Common myeloid progenitor, CD34-positive (primary cell): ENCODE data around the gene LTK.

ENCODE experiments used
- CTCF ChIA-PET: fragments of 350-600 bp; sonication (Branson Sonifier 250); formaldehyde crosslinking; loops from one replicate; lab custom pipeline; 2021; ENCODE audit warnings: antibody characterized with exemption; lab: Charles Lee
- POLR2A ChIA-PET: fragments of 350-600 bp; sonication (Branson Sonifier 250); formaldehyde crosslinking; loops from one replicate; lab custom pipeline; 2021; ENCODE audit warnings: antibody characterized with exemption; lab: Charles Lee
- DNase-seq, 3 donors: peaks; one replicate each; pipeline versions ENCODE4 v3.0.0 to v3.0.0-alpha.2; 2013
- H3K27ac ChIP-seq, 2 experiments: 1 replicate in 1 of 2; 2 replicates in 1 of 2; pipeline ENCODE4 v1.7.0; 2013; ENCODE audit warnings: inconsistent platforms in 2 of 2, low read length in 2 of 2, mild to moderate bottlenecking in 2 of 2, low read depth in 1 of 2, moderate library complexity in 1 of 2; ENCODE audit not compliant: severe bottlenecking in 2 of 2, insufficient read depth in 1 of 2, poor library complexity in 1 of 2
- H3K27me3 ChIP-seq, 5 experiments: replicated peaks in 2 of 5; 1 replicate in 3 of 5; 2 replicates in 2 of 5; pipeline versions ENCODE4 v1.6.1 to v1.7.0; 2013; ENCODE audit warnings: low read length in 4 of 5, mild to moderate bottlenecking in 2 of 5, moderate library complexity in 2 of 5, inconsistent platforms in 1 of 5; ENCODE audit not compliant: insufficient read depth in 5 of 5, control insufficient read depth in 4 of 5
- H3K36me3 ChIP-seq, 4 experiments: 1 replicate in 2 of 4; 2 replicates in 2 of 4; pipeline versions ENCODE4 v1.6.1 to v1.7.0; 2013; ENCODE audit warnings: low read length in 3 of 4, control low read depth in 1 of 4, mild to moderate bottlenecking in 1 of 4; ENCODE audit not compliant: control insufficient read depth in 4 of 4, insufficient read depth in 4 of 4
- H3K4me1 ChIP-seq, 4 experiments: 1 replicate in 3 of 4; 2 replicates in 1 of 4; pipeline versions ENCODE4 v1.6.1 to v1.7.1; 2013; ENCODE audit warnings: low read length in 3 of 4, mild to moderate bottlenecking in 3 of 4, control low read depth in 1 of 4, inconsistent platforms in 1 of 4, moderate library complexity in 1 of 4; ENCODE audit not compliant: control insufficient read depth in 4 of 4, insufficient read depth in 4 of 4; ENCODE audit errors: control extremely low read depth in 1 of 4
- H3K4me3 ChIP-seq, 7 experiments: 1 replicate in 4 of 7; 2 replicates in 3 of 7; pipeline versions ENCODE4 v1.5.1 to v1.7.0; 2013; ENCODE audit warnings: mild to moderate bottlenecking in 7 of 7, low read length in 6 of 7, moderate library complexity in 6 of 7, inconsistent platforms in 2 of 7, low read depth in 2 of 7, control low read depth in 1 of 7; ENCODE audit not compliant: insufficient read depth in 4 of 7, control insufficient read depth in 1 of 7; ENCODE audit errors: extremely low read depth in 1 of 7
- H3K9me3 ChIP-seq, 5 experiments: 1 replicate in 4 of 5; 2 replicates in 1 of 5; pipeline versions ENCODE4 v1.6.1 to v1.7.1; 2013; ENCODE audit warnings: low read length in 4 of 5, mild to moderate bottlenecking in 2 of 5, inconsistent platforms in 1 of 5, low read depth in 1 of 5, moderate library complexity in 1 of 5; ENCODE audit not compliant: control insufficient read depth in 4 of 5, insufficient read depth in 2 of 5; ENCODE audit errors: control extremely low read depth in 1 of 5
- WGBS: methylation state at CpG from one replicate; pipeline ENCODE4 v1.1.5; 2013; ENCODE audit not compliant: insufficient coverage; 5-methylcytosine and 5-hydroxymethylcytosine counted together

LTK gene

DNA sequence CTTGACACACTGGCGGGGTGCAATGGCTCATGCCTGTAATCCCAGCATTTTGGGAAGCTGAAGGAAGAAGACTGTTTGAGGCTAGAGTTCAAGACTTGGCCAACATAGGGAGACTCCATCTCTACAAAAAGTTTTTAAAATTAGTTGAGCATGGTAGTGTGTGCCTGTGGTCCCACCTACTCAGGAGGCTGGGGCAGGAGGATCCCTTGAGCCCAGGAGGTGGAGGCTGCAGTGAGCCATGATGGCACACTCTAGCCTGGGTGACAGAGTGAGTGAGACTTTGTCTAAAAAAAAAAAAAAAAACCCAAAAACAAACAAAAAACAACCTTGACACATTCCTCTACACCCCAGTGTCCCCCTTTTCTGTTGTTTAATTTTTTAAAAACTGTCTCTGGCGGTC lies 24.0 kb downstream of the LTK start:
- H3K36me3 ChIP-seq: no peaks in the 10 kb centered on the region
- no peak overlapping the region for H3K27ac ChIP-seq
- H3K4me1 ChIP-seq: peaks cover 4 to 22% (median 22%) of the 10 kb centered on the region in 4 experiments
- H3K9me3 ChIP-seq: no peaks in the 10 kb centered on the region
- CTCF ChIA-PET: interaction anchor here (0.6 to 1.6 kb wide), 2 partner anchors 12 to 64 kb away, joined by 3 to 4 read pairs; no protein-coding TSS in a partner anchor
- no peak for DNase-seq
- H3K4me3 ChIP-seq: no peak overlapping the region
- POLR2A ChIA-PET: no interaction called here
- peaks cover 2 to 48% (median 12%) of the 10 kb centered on the region in 5 experiments for H3K27me3 ChIP-seq
- WGBS: 100% methylated on average over 1 of the region's 2 CpGs

DNA sequence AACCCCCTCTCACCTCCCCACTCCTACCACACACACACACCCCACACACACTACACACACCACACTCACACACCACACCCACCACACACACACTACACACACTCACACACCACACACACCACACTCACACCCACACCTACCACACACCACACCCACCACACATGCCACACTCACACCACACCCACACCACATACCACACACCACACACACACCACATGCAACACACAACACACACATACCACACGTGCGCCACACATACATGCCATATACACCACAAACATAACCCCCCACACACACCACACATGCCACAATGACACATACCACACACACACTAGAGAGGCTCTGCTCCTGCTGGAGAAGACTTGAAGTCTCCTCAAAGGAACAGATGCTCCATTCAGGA lies 25.8 kb downstream of the LTK start:
- H3K27me3 ChIP-seq: peaks cover 2 to 32% (median 8%) of the 10 kb centered on the region in 5 experiments
- ChIA-PET POLR2A (no interaction called here), CTCF (no interaction called here)
- no peaks in the 10 kb centered on the region for H3K9me3 ChIP-seq
- 90% methylated on average over 2 of the region's 2 CpGs for WGBS
- H3K27ac ChIP-seq: no peak overlapping the region
- H3K36me3 ChIP-seq: peaks cover 0 to 5% (median 2%) of the 10 kb centered on the region in 4 experiments
- peak in 1 of 3 donors; percentile 26 for DNase-seq
- H3K4me3 ChIP-seq: no peak overlapping the region
- H3K4me1 ChIP-seq: peaks cover 4 to 7% (median 5%) of the 10 kb centered on the region in 4 experiments

DNA sequence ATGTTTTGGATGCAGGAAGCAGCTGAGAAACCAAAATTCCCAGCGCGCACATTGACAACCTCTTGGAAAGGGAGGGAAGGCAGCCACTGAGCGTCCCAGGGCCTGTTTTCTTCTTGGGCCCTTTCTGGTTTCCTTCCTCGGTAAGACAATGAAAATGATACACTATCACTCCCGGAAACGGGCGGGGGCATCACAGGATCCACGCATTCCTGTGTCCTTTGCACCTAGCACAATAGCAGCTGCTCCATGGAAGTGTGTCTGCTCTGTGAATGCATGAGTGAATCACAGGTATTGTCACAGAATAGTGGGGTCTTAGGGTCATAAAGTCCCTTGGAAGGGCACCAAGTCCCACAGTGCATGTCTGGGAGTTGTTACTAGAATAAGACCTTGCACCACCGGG lies 26.2 kb downstream of the LTK start:
- DNase-seq: no peak
- CTCF ChIA-PET: interaction anchor here (1.4 kb wide), 1 partner anchor 26 kb away, joined by 3 read pairs; the partner anchor contains the start of gene LTK
- H3K27ac ChIP-seq: no peak overlapping the region
- peaks cover 0 to 9% (median 5%) of the 10 kb centered on the region in 4 experiments for H3K36me3 ChIP-seq
- peaks cover 0 to 27% (median 8%) of the 10 kb centered on the region in 5 experiments for H3K27me3 ChIP-seq
- H3K4me1 ChIP-seq: peaks cover 0 to 3% (median 1%) of the 10 kb centered on the region in 4 experiments
- POLR2A ChIA-PET: no interaction called here
- H3K4me3 ChIP-seq: no peak overlapping the region
- WGBS: 94% methylated on average over 8 of the region's 9 CpGs
- H3K9me3 ChIP-seq: no peaks in the 10 kb centered on the region

GRCh38 chr15:41486286-41486685 lies 27.3 kb downstream of the LTK start:
- WGBS: 90% methylated on average over 41 of the region's 43 CpGs
- Histone ChIP-seq H3K27me3 (peaks cover 0 to 17% (median 3%) of the 10 kb centered on the region in 5 experiments), H3K36me3 (peaks cover 5 to 20% (median 13%) of the 10 kb centered on the region in 4 experiments), H3K9me3 (peaks cover 0 to 8% (median 0%) of the 10 kb centered on the region in 5 experiments), H3K4me1 (peaks cover 0 to 2% (median 0%) of the 10 kb centered on the region in 4 experiments), H3K4me3 (no peak overlapping the region), H3K27ac (no peak overlapping the region)
- DNase-seq: no peak
- POLR2A ChIA-PET: no interaction called here
- CTCF ChIA-PET: interaction anchor here (0.7 to 1.4 kb wide), 3 partner anchors 11 to 72 kb away, joined by 3 read pairs; partner anchors contain the start of gene LTK

- POLR2A ChIA-PET: interaction anchor here (0.6 kb wide), 2 partner anchors 67 to 217 kb away, joined by 3 read pairs; no protein-coding TSS in a partner anchor
These were observed 28.5 kb downstream of the LTK start for GRCh38 chr15:41484937-41485625.

DNA sequence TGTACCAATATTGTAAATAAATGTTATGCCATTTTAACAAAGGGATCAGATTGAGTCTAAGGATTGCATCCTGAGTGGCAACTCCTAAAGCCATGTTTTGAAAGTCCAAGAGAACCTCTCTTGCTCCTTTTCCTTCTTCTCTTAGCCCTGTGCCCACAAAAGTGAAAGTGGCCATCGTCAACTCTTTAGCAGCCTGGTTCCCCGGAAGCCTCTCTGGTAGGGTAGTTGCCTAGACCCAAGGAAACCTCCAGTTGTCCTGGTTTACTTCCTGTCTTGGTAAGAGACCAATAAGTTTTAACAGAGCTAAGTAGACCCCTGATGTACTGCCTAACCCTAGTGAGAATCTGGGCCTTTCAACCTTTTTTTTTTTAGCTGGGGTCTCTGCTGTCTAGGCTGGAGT lies 30.1 kb downstream of the LTK start:
- Histone ChIP-seq H3K9me3 (peaks cover 0 to 11% (median 0%) of the 10 kb centered on the region in 5 experiments), H3K27me3 (peaks cover 0 to 6% (median 0%) of the 10 kb centered on the region in 5 experiments), H3K4me1 (peaks cover 0 to 2% (median 0%) of the 10 kb centered on the region in 4 experiments), H3K4me3 (no peak overlapping the region), H3K36me3 (peaks cover 9 to 48% (median 37%) of the 10 kb centered on the region in 4 experiments), H3K27ac (no peak overlapping the region)
- ChIA-PET CTCF (interaction anchor here (1.2 kb wide), 1 partner anchor 56 kb away, joined by 3 read pairs; no protein-coding TSS in a partner anchor), POLR2A (interaction anchor here (1.6 kb wide), 1 partner anchor 18 kb away, joined by 5 read pairs; no protein-coding TSS in a partner anchor)
- no peak for DNase-seq
- 94% methylated on average over 2 of the region's 2 CpGs for WGBS

More at GRCh38 chr15:41484937-41485625, 28.5 kb downstream of the LTK start:
- H3K4me1 ChIP-seq: peaks cover 0 to 2% (median 0%) of the 10 kb centered on the region in 4 experiments
- no peak for DNase-seq
- CTCF ChIA-PET: interaction anchor here (0.6 to 1.0 kb wide), 2 partner anchors 8 to 23 kb away, joined by 3 to 4 read pairs; no protein-coding TSS in a partner anchor
- H3K4me3 ChIP-seq: no peak overlapping the region
- 89% methylated on average over 9 of the region's 11 CpGs for WGBS
- H3K36me3 ChIP-seq: peaks cover 6 to 32% (median 23%) of the 10 kb centered on the region in 4 experiments
- peaks cover 0 to 11% (median 0%) of the 10 kb centered on the region in 5 experiments for H3K9me3 ChIP-seq
- H3K27ac ChIP-seq: no peak overlapping the region
- H3K27me3 ChIP-seq: peaks cover 0 to 6% (median 0%) of the 10 kb centered on the region in 5 experiments
